ENCODE data around the gene GNB1L. TPM values are rescaled to one million over a fixed set of nuclear protein-coding genes. Genes with fewer than 3 reads are reported as not detected.

Gene GNB1L
- total RNA-seq, 1 donor from 2014 or later = 3.0 TPM

- Histone ChIP-seq H3K27ac (no peak overlapping the region), H3F3A (ENCODE audit: low read depth) (peaks cover 24% of the 10 kb centered on the region), H3K36me3 (no peaks in the 10 kb centered on the region), H3K4me3 (peak overlapping the region; percentile 19), H3K4me1 (peaks cover 37% of the 10 kb centered on the region), H3K4me2 (peak overlapping the region; percentile 59), H3K9me3 (ENCODE audit: low read depth) (no peaks in the 10 kb centered on the region), H4K20me1 (ENCODE audit: low read depth) (peaks cover 62% of the 10 kb centered on the region), H3K27me3 (peaks cover 99% of the 10 kb centered on the region), H3K79me2 (ENCODE audit: low read depth) (no peaks in the 10 kb centered on the region), H3K9ac (no peak overlapping the region), H2AFZ (replicated peaks) (no peak overlapping the region)
- H3K27me3 Mint-ChIP-seq (ENCODE audit: insufficient read depth, low read depth) = peaks cover 63% of the 10 kb centered on the region
- peak overlapping the region; percentile 65 for H3K4me3 Mint-ChIP-seq
- peak; percentile 78 for TF ChIP-seq EZH2phosphoT487 (IDR thresholded peaks at IDR 0.05)
- TF ChIP-seq, protein P1, sequence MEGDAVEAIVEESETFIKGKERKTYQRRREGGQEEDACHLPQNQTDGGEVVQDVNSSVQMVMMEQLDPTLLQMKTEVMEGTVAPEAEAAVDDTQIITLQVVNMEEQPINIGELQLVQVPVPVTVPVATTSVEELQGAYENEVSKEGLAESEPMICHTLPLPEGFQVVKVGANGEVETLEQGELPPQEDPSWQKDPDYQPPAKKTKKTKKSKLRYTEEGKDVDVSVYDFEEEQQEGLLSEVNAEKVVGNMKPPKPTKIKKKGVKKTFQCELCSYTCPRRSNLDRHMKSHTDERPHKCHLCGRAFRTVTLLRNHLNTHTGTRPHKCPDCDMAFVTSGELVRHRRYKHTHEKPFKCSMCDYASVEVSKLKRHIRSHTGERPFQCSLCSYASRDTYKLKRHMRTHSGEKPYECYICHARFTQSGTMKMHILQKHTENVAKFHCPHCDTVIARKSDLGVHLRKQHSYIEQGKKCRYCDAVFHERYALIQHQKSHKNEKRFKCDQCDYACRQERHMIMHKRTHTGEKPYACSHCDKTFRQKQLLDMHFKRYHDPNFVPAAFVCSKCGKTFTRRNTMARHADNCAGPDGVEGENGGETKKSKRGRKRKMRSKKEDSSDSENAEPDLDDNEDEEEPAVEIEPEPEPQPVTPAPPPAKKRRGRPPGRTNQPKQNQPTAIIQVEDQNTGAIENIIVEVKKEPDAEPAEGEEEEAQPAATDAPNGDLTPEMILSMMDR (IDR thresholded peaks at IDR 0.05) = peak; percentile 57
- TF ChIP-seq EZH2 (IDR thresholded peaks at IDR 0.05) = peak; percentile 94
- no peak overlapping the region for H3K27ac Mint-ChIP-seq
- H3K36me3 Mint-ChIP-seq = no peaks in the 10 kb centered on the region
- no peaks in the 10 kb centered on the region for H3K9me3 Mint-ChIP-seq
- DNase-seq (ENCODE audit: low spot score) = peak; percentile 74
- peaks cover 22% of the 10 kb centered on the region for H3K4me1 Mint-ChIP-seq
Observed at GRCh38 chr22:19756288-19757128, 98.2 kb downstream of the GNB1L start.

GRCh38 chr22:19755722-19756287 is 98.9 kb downstream of the GNB1L start:
- Histone ChIP-seq H2AFZ (replicated peaks) (no peak overlapping the region), H3K4me2 (peak overlapping the region; percentile 76)
- H3K4me1 Mint-ChIP-seq = peaks cover 21% of the 10 kb centered on the region

GRCh38 chr22:19755145-19755710 is 99.4 kb downstream of the GNB1L start:
- H3K9me3 Mint-ChIP-seq = no peaks in the 10 kb centered on the region
- peaks cover 60% of the 10 kb centered on the region for H4K20me1 ChIP-seq (ENCODE audit: low read depth)
- peak overlapping the region; percentile 38 for H3K4me3 ChIP-seq
- H2AFZ ChIP-seq (replicated peaks) = no peak overlapping the region
- H3K27me3 ChIP-seq = peaks cover 94% of the 10 kb centered on the region
- H3K27ac Mint-ChIP-seq = no peak overlapping the region
- peaks cover 43% of the 10 kb centered on the region for H3K4me1 ChIP-seq
- H3K4me2 ChIP-seq = peak overlapping the region; percentile 76
- no peak overlapping the region for H3K9ac ChIP-seq
- no peaks in the 10 kb centered on the region for H3K79me2 ChIP-seq (ENCODE audit: low read depth)
- TF ChIP-seq, protein P1 (IDR thresholded peaks at IDR 0.05) = no peak
- TF ChIP-seq EZH2 (IDR thresholded peaks at IDR 0.05) (peak; percentile 99), EZH2phosphoT487 (IDR thresholded peaks at IDR 0.05) (peak; percentile 95)
- no peaks in the 10 kb centered on the region for H3K36me3 Mint-ChIP-seq
- H3K4me1 Mint-ChIP-seq = peaks cover 20% of the 10 kb centered on the region
- H3K27ac ChIP-seq = no peak overlapping the region
- H3F3A ChIP-seq (ENCODE audit: low read depth) = peaks cover 26% of the 10 kb centered on the region
- peak; percentile 63 for DNase-seq (ENCODE audit: low spot score)
- H3K9me3 ChIP-seq (ENCODE audit: low read depth) = no peaks in the 10 kb centered on the region
- H3K27me3 Mint-ChIP-seq (ENCODE audit: insufficient read depth, low read depth) = peaks cover 64% of the 10 kb centered on the region
- H3K4me3 Mint-ChIP-seq = peak overlapping the region; percentile 18
- no peaks in the 10 kb centered on the region for H3K36me3 ChIP-seq

More at GRCh38 chr22:19755722-19756287, 98.9 kb downstream of the GNB1L start:
- Histone ChIP-seq H3K36me3 (no peaks in the 10 kb centered on the region), H3K79me2 (ENCODE audit: low read depth) (no peaks in the 10 kb centered on the region), H4K20me1 (ENCODE audit: low read depth) (peaks cover 61% of the 10 kb centered on the region), H3K9ac (no peak overlapping the region), H3K4me1 (peaks cover 38% of the 10 kb centered on the region), H3K27ac (no peak overlapping the region), H3K9me3 (ENCODE audit: low read depth) (no peaks in the 10 kb centered on the region), H3K27me3 (peaks cover 98% of the 10 kb centered on the region), H3K4me3 (peak overlapping the region; percentile 38), H3F3A (ENCODE audit: low read depth) (peaks cover 26% of the 10 kb centered on the region)
- TF ChIP-seq EZH2 (IDR thresholded peaks at IDR 0.05) = peak; percentile 92
- peak; percentile 73 for TF ChIP-seq EZH2phosphoT487 (IDR thresholded peaks at IDR 0.05)
- TF ChIP-seq, protein P1 (IDR thresholded peaks at IDR 0.05) = no peak
- DNase-seq (ENCODE audit: low spot score) = no peak
- Mint-ChIP-seq H3K36me3 (no peaks in the 10 kb centered on the region), H3K4me3 (peak overlapping the region; percentile 70), H3K27me3 (ENCODE audit: insufficient read depth, low read depth) (peaks cover 65% of the 10 kb centered on the region), H3K27ac (no peak overlapping the region), H3K9me3 (no peaks in the 10 kb centered on the region)

Data from neural progenitor cell (in vitro differentiated cells).